GM12892 (cell line): ENCODE results near the gene ITPKB.

Experiments
- POLR2A ChIP-seq: IDR thresholded peaks from 2 replicates; pipeline ENCODE4 v1.6.1; 2011; ENCODE audit warnings: low read depth, low read length, control low read depth
- POLR2AphosphoS5 ChIP-seq: IDR thresholded peaks from 2 replicates; pipeline ENCODE4 v1.6.1; 2011; ENCODE audit warnings: low read depth, low read length, control low read depth
- TAF1 ChIP-seq: IDR thresholded peaks from 2 replicates; pipeline ENCODE4 v1.6.1; 2011; ENCODE audit warnings: low read depth, mild to moderate bottlenecking, control low read depth, low read length, borderline replicate concordance

GRCh38 chr1:226762988-226763904, 24.2 kb upstream of the ITPKB start:
- TF ChIP-seq POLR2A (no peak), POLR2AphosphoS5 (no peak), TAF1 (no peak)
